ENCODE measurements around the gene EIPR1.

GRCh38 chr2:3268705-3269029 lies 109.0 kb downstream of the EIPR1 start:
- TF ChIP-seq POLR2AphosphoS5 (IDR thresholded peaks at IDR 0.05; ENCODE audit: low read depth, low read length) (no peak), POLR2A (IDR thresholded peaks at IDR 0.05; ENCODE audit: low read depth, low read length) (no peak)
